Retinal pigment epithelial cell (primary cell): ENCODE data around the gene ACOT13.
A peak's percentile ranks its signal among the peaks of the same experiment; 100 is the strongest.
"Not testable (repeated sequence)": the region's sequence is repeated elsewhere in the genome, so short reads cannot be mapped to it uniquely, and the experiment has no call there.

Source experiments
- DNase-seq: peaks from one replicate; pipeline ENCODE4 v3.0.0-alpha.2; 2010; ENCODE audit warnings: low read depth
- H3K4me3 ChIP-seq: 2 replicates; pipeline ENCODE4 v1.5.1; 2011; ENCODE audit warnings: mild to moderate bottlenecking, low read length, control low read depth, moderate library complexity
- TF ChIP-seq, protein P1 (sequence below): conservative IDR thresholded peaks from 2 replicates; pipeline ENCODE4 v1.5.1; 2011; ENCODE audit warnings: low read depth, low read length, control low read depth, inconsistent platforms

Gene ACOT13

DNA sequence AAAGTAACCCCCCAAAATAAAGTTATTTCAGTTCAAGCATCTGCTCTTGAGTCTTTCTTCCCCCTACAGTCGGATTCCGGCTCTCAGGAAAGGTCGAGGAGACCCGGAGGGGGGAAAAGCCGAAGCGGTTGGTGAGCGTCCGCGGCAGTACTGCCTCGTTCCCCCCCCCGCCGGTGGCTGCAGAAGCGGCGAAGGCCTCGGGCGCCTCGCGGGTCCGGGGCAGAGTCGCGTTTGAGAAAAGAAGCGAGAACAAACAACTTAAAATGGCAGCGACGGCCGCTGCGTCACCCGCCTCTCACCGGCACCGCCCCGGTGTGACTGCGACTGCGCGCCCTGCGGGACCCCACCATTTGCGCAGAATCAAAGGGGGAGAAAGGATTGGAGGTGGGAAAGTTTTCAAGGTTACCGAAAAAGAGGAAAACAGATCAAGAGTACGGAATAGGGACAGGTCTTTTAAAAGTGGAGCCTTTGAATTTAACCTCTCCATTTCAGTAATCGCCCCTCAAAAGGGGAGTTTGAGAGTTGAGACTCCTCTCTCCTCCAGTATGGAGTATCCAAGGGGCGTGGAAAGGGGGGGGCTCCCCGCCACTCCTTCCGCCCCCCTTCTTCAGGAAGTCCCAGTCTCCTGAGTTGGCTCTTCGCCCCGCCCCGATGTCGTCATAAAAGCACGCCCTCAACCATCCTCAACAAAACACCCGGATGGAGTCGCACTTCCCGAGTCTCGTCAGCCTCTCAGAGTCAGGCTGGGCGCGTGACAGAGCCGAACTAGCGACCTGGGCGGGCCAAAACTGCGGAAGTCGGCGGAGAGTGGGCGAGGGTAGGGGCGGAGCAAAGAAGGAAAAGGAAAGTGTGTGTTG, 54.0 kb downstream of the ACOT13 start:
- peak overlapping the region; percentile 98 for H3K4me3 ChIP-seq
- DNase-seq, result peak; percentile 99
- TF ChIP-seq, protein P1, sequence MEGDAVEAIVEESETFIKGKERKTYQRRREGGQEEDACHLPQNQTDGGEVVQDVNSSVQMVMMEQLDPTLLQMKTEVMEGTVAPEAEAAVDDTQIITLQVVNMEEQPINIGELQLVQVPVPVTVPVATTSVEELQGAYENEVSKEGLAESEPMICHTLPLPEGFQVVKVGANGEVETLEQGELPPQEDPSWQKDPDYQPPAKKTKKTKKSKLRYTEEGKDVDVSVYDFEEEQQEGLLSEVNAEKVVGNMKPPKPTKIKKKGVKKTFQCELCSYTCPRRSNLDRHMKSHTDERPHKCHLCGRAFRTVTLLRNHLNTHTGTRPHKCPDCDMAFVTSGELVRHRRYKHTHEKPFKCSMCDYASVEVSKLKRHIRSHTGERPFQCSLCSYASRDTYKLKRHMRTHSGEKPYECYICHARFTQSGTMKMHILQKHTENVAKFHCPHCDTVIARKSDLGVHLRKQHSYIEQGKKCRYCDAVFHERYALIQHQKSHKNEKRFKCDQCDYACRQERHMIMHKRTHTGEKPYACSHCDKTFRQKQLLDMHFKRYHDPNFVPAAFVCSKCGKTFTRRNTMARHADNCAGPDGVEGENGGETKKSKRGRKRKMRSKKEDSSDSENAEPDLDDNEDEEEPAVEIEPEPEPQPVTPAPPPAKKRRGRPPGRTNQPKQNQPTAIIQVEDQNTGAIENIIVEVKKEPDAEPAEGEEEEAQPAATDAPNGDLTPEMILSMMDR, result no peak

DNA sequence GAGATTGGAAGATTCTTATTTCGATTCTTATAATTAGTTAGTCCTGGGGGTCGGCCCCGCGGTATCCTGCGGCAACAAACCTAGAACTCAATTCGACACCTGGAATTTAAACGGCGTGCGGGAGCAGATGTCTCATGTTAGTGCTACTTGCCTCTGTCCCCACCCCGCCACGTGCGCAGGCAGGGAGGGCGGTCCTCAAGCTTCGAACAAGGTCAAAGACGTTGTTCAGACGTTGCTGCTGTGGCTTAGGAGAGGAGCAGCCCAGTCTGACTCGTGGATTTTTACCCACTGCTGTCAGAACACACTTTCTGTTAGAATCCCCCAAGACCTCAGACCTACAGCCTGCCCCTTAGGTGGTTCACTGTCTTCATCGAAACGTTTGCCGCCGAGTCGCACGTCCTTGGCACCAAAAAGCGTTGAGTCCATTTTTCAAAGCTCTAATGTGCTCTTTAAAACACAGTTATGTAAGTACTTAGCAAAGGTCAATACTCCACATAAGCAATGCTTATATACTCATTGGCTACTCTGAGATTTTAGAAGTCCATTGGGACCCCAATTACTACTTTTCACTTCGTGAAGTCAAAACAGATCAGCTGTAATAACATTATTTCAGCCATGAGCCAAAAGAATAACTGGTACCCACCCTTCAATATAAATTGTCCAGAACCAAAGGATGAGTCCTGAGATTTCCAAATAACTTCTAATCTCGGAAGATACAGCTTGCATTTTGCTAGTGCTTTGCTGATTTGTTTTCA, 54.8 kb downstream of the ACOT13 start:
- no peak for DNase-seq

DNA sequence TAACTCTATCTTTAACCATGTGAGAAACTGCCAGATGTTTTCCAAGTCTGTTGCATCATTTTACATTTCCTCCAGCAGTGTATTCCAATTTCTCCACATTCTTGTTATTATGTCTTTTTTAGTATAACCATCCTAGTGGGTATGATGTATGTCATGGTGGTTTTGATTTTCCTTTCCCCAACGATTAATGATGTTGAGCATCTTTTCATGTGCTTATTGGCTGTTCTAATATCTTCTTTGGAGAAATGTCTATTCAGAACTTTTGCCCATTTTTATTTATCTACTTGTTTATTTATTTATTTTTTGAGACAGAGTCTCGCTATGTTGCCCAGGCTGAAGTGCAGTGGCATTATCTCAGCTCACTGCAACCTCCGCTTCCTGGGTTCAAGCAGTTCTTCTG, 56.4 kb downstream of the ACOT13 start:
- no peak for DNase-seq
- H3K4me3 ChIP-seq, result no peak overlapping the region
- TF ChIP-seq, protein P1, result no peak

More for the DNA sequence above, 54.8 kb downstream of the ACOT13 start:
- TF ChIP-seq, protein P1, result no peak
- peak overlapping the region; percentile 72 for H3K4me3 ChIP-seq

DNA sequence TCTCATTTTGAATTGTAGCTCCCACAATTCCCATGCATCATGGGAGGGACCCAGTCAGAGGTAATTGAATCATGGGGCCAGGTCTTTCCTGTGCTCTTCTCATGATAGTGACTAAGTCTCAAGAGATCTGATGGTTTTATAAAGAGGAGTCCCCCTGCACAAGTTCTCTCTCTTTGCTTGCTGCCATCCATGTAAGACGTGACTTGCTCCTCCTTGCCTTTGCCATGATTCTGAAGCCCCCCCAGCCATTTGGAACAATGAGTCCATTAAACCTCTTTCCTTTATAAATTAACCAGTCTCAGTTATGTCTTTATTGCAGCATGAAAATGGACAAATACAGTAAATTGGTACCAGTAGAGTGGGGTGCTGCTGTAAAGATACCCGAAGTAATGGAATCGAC, 63.8 kb downstream of the ACOT13 start:
- not testable (repeated sequence) for H3K4me3 ChIP-seq, DNase-seq

DNA sequence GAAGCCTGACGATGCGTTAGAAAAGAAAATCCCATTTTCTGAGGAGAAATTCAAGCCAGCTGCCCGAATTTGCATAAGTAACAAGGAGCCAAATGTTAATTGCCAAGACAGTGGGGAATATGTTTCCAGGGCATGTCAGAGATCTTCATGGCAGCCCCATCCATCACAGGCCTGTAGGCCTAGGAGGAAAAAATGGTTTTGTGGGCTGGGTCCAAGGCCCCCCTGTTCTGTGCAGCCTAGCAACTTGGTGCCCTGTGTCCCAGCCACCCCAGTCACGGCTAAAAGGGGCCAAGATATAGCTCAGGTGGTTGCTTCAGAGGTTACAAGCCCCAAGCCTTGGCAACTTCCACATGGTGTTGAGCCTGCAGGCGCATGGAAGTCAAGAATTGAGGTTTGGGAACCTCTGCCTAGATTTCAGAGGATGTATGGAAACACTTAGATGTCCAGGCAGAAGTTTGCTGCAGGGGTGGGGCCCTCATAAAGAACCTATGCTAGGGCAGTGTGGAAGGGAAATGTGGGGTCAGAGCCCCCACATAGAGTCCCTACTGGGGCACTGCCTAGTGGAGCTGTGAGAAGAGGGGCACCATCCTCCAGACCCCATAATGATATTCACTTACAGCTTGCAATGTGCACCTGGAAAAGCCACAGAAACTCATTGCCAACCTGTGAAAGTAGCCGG, 64.7 kb downstream of the ACOT13 start:
- DNase-seq, H3K4me3 ChIP-seq: not testable (repeated sequence)

DNA sequence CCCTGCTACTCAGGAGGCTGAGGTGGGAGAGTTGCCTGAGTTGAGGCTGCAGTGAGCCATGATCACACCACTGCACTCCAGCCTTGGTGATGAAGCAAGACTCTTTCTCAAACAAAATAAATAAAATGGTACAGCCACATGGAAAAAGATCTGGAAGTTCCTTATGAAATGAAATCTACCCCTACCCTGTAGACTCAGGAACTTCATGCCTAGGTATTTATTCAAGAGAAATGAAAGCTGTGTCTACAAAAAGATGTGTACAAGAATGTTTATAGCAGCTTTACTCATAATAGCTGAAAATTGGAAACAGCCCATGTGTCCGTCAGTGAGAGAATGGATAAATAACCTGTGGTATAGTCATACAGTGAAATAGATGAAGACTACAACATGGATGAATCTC, 67.3 kb downstream of the ACOT13 start:
- no peak for DNase-seq
- TF ChIP-seq, protein P1, result no peak
- H3K4me3 ChIP-seq, result no peak overlapping the region

DNA sequence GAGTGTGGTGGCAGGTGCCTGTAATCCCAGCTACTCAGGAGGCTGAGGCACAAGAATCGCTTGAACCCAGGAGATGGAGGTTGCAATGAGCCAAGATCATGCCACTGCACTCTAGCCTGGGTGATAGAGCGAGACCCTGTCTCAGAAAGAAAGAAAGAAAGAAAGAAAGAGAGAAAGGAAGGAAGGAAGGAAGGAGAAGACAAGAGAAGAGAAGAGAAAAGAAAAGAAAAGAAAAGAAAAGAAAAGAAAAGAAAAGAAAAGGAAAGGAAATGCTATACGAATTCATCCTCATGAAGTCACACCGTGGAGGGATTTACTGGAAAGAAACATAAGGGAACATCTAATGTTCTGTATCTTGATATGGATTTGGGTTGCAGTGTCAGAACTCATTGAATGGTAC, 67.8 kb downstream of the ACOT13 start:
- H3K4me3 ChIP-seq, DNase-seq: not testable (repeated sequence)

DNA sequence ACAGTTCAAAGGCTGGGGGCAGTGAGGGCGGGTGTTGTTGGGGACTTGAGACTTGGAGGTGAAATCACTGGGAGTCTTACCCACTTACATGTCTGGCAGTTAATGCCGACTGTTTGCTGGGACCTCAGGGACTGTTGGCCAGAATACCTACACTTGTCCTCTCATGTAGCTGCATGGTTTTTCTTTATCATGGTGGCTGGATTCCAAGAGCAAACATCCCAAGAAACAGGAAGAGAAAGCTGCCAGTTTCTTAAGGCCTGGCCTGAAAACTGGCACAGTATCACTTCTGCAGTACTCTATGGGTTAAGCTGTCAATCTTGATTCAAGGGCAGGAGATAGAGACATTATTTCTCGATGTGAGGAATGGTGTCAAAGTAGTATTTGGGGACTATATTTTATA, 71.9 kb downstream of the ACOT13 start:
- TF ChIP-seq, protein P1, result no peak
- no peak overlapping the region for H3K4me3 ChIP-seq
- DNase-seq, result no peak
